HEK293 (cell line): ENCODE results near the gene OR6N2.

ENCODE experiments used
- CTCF ChIA-PET: fragments of 350-600 bp; formaldehyde crosslinking; extraction: SDS; loops from one replicate; lab custom pipeline; 2021; ENCODE audit warnings: antibody characterized with exemption; lab: Yijun Ruan, JAX
- POLR2A ChIA-PET: fragments of 300-600 bp; formaldehyde crosslinking; extraction: SDS; loops from one replicate; lab custom pipeline; 2020; ENCODE audit warnings: antibody characterized with exemption, inconsistent platforms; lab: Yijun Ruan, JAX
- H3K27ac ChIP-seq: fragments of 200-500 bp; sonication (Bioruptor generic); 2 replicates; pipeline ENCODE4 v1.5.1; 2014; ENCODE audit warnings: low read depth, low read length, control low read depth, inconsistent platforms; ENCODE audit errors: extremely low read depth
- H3K36me3 ChIP-seq, 2 experiments: fragments of 200-500 bp in 1 of 2; sonication (Bioruptor generic) in 1 of 2; 1 replicate in 1 of 2; 2 replicates in 1 of 2; pipeline ENCODE4 v1.5.1; 2014 to 2017; ENCODE audit warnings: inconsistent platforms in 2 of 2, low read length in 2 of 2; ENCODE audit not compliant: control insufficient read depth in 2 of 2, insufficient read depth in 1 of 2
- H3K4me1 ChIP-seq: fragments of 200-500 bp; sonication (Bioruptor generic); 2 replicates; pipeline ENCODE4 v1.5.1; 2014; ENCODE audit warnings: mild to moderate bottlenecking, low read length, inconsistent platforms; ENCODE audit not compliant: control insufficient read depth, insufficient read depth
- H3K4me3 ChIP-seq: 2 replicates; pipeline ENCODE4 v1.5.1; 2011; ENCODE audit warnings: low read depth, mild to moderate bottlenecking, control low read depth, low read length, moderate library complexity
- H3K9me3 ChIP-seq: fragments of 200-500 bp; sonication (Bioruptor generic); 2 replicates; pipeline ENCODE4 v1.5.1; 2014; ENCODE audit warnings: low read depth, low read length, inconsistent platforms; ENCODE audit not compliant: control insufficient read depth, insufficient read depth
- BCL11A ChIP-seq: fragments of 450-650 bp; formaldehyde crosslinking; IDR thresholded peaks from 2 replicates; pipeline ENCODE4 v1.5.1; 2016; ENCODE audit warnings: low read depth, missing biosample characterization, missing genetic modification characterization
- FEZF1 ChIP-seq: fragments of 450-650 bp; formaldehyde crosslinking; IDR thresholded peaks from 2 replicates; pipeline ENCODE4 v1.5.1; 2016; ENCODE audit warnings: missing biosample characterization, missing genetic modification characterization
- HOXC10 ChIP-seq: sonication (generic); formaldehyde crosslinking; IDR thresholded peaks from 2 replicates; pipeline ENCODE4 v1.8.1; 2023; ENCODE audit warnings: mild to moderate bottlenecking, missing genetic modification reagents
- HOXD13 ChIP-seq: sonication (generic); formaldehyde crosslinking; IDR thresholded peaks from 2 replicates; pipeline ENCODE4 v1.8.0; 2022; ENCODE audit warnings: missing genetic modification reagents, borderline replicate concordance
- MEIS1 ChIP-seq: sonication (generic); formaldehyde crosslinking; IDR thresholded peaks from 2 replicates; pipeline ENCODE4 v1.8.1; 2022; ENCODE audit warnings: missing genetic modification reagents, mild to moderate bottlenecking, borderline replicate concordance
- MZF1 ChIP-seq: fragments of 450-650 bp; formaldehyde crosslinking; IDR thresholded peaks from 2 replicates; pipeline ENCODE4 v1.5.1; 2017; ENCODE audit warnings: missing biosample characterization, missing genetic modification characterization, borderline replicate concordance
- REPIN1 ChIP-seq: fragments of 450-650 bp; formaldehyde crosslinking; IDR thresholded peaks from 2 replicates; pipeline ENCODE4 v1.5.1; 2017; ENCODE audit warnings: missing biosample characterization, missing genetic modification characterization, low read depth
- SALL2 ChIP-seq: fragments of 450-650 bp; formaldehyde crosslinking; IDR thresholded peaks from 2 replicates; pipeline ENCODE4 v1.5.0; 2017; ENCODE audit warnings: missing biosample characterization, mild to moderate bottlenecking, missing genetic modification characterization, borderline replicate concordance
- ZBTB44 ChIP-seq: fragments of 450-650 bp; IDR thresholded peaks from 2 replicates; pipeline ENCODE4 v1.5.1; 2018; ENCODE audit warnings: missing biosample characterization, mild to moderate bottlenecking, missing genetic modification characterization
- ZNF112 ChIP-seq: fragments of 450-650 bp; formaldehyde crosslinking; IDR thresholded peaks from 2 replicates; pipeline ENCODE4 v1.5.0; 2017; ENCODE audit warnings: missing biosample characterization, missing genetic modification characterization
- ZNF211 ChIP-seq: fragments of 450-650 bp; formaldehyde crosslinking; IDR thresholded peaks from 2 replicates; pipeline ENCODE4 v1.5.1; 2016; ENCODE audit warnings: low read depth, missing biosample characterization, missing genetic modification characterization
- ZNF248 ChIP-seq: fragments of 450-650 bp; formaldehyde crosslinking; IDR thresholded peaks from 2 replicates; pipeline ENCODE4 v1.5.1; 2017; ENCODE audit warnings: missing biosample characterization, missing genetic modification characterization
- ZNF324 ChIP-seq: fragments of 450-650 bp; formaldehyde crosslinking; IDR thresholded peaks from 2 replicates; pipeline ENCODE4 v1.5.1; 2016; ENCODE audit warnings: missing biosample characterization, missing genetic modification characterization
- ZNF560 ChIP-seq: fragments of 450-650 bp; formaldehyde crosslinking; IDR thresholded peaks from 2 replicates; pipeline ENCODE4 v1.5.1; 2017; ENCODE audit warnings: missing biosample characterization, missing genetic modification characterization, borderline replicate concordance
- ZNF580 ChIP-seq: fragments of 450-650 bp; formaldehyde crosslinking; IDR thresholded peaks from 2 replicates; pipeline ENCODE4 v1.5.1; 2016; ENCODE audit warnings: missing biosample characterization, missing genetic modification characterization
- ZNF654 ChIP-seq: fragments of 450-650 bp; formaldehyde crosslinking; IDR thresholded peaks from 2 replicates; pipeline ENCODE4 v1.5.1; 2016; ENCODE audit warnings: low read depth, missing biosample characterization, missing genetic modification characterization
- ZNF670 ChIP-seq: fragments of 450-650 bp; formaldehyde crosslinking; IDR thresholded peaks from 2 replicates; pipeline ENCODE4 v1.5.1; 2016; ENCODE audit warnings: missing biosample characterization, missing genetic modification characterization, low read depth
- ZNF768 ChIP-seq: fragments of 450-650 bp; formaldehyde crosslinking; IDR thresholded peaks from 2 replicates; pipeline ENCODE4 v1.5.1; 2018; ENCODE audit warnings: missing biosample characterization, mild to moderate bottlenecking, missing genetic modification characterization
- TF ChIP-seq, protein P1 (sequence below): fragments of 450-650 bp; formaldehyde crosslinking; IDR thresholded peaks from 2 replicates; pipeline ENCODE4; 2016; ENCODE audit warnings: missing biosample characterization, missing genetic modification characterization
- TF ChIP-seq, protein P2 (sequence below): fragments of 450-650 bp; formaldehyde crosslinking; IDR thresholded peaks from 2 replicates; pipeline ENCODE4 v1.5.1; 2017; ENCODE audit warnings: missing biosample characterization, missing genetic modification characterization

The OR6N2 gene

GRCh38 chr1:158812336-158812735 lies 31.3 kb upstream of the OR6N2 start:
- ChIA-PET POLR2A (no interaction called here), CTCF (no interaction called here)
- Histone ChIP-seq H3K4me1 (no peaks in the 10 kb centered on the region), H3K27ac (no peak overlapping the region), H3K9me3 (no peaks in the 10 kb centered on the region), H3K4me3 (no peak overlapping the region), H3K36me3 (no peaks in the 10 kb centered on the region)
- TF ChIP-seq ZNF560 (tag by site-specific recombination) (no peak), ZNF112 (no peak), ZNF654 (no peak), SALL2 (tag by site-specific recombination) (no peak), ZNF768 (tag by site-specific recombination) (no peak), FEZF1 (tag by site-specific recombination) (no peak), MZF1 (tag by site-specific recombination) (no peak), HOXD13 (CRISPR knock-in tag) (no peak), REPIN1 (tag by site-specific recombination) (no peak), ZNF211 (tag by site-specific recombination) (no peak), ZNF580 (tag by site-specific recombination) (no peak)

- Histone ChIP-seq H3K27ac (no peak overlapping the region), H3K36me3 (no peaks in the 10 kb centered on the region), H3K4me3 (no peak overlapping the region), H3K4me1 (no peaks in the 10 kb centered on the region), H3K9me3 (no peaks in the 10 kb centered on the region)
- ChIA-PET POLR2A (no interaction called here), CTCF (no interaction called here)
- TF ChIP-seq ZNF324: no peak
- TF ChIP-seq MEIS1 (CRISPR knock-in tag): no peak
- TF ChIP-seq, protein P1, sequence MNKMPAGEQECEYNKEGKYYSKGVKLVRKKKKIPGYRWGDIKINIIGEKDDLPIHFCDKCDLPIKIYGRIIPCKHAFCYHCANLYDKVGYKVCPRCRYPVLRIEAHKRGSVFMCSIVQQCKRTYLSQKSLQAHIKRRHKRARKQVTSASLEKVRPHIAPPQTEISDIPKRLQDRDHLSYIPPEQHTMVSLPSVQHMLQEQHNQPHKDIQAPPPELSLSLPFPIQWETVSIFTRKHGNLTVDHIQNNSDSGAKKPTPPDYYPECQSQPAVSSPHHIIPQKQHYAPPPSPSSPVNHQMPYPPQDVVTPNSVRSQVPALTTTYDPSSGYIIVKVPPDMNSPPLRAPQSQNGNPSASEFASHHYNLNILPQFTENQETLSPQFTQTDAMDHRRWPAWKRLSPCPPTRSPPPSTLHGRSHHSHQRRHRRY (tag by site-specific recombination): no peak
- TF ChIP-seq ZNF248: no peak
- no peak for TF ChIP-seq ZBTB44 (tag by site-specific recombination)
- no peak for TF ChIP-seq BCL11A (tag by site-specific recombination)
- TF ChIP-seq ZNF670 (tag by site-specific recombination): no peak
- TF ChIP-seq HOXC10 (CRISPR knock-in tag): no peak
- TF ChIP-seq, protein P2, sequence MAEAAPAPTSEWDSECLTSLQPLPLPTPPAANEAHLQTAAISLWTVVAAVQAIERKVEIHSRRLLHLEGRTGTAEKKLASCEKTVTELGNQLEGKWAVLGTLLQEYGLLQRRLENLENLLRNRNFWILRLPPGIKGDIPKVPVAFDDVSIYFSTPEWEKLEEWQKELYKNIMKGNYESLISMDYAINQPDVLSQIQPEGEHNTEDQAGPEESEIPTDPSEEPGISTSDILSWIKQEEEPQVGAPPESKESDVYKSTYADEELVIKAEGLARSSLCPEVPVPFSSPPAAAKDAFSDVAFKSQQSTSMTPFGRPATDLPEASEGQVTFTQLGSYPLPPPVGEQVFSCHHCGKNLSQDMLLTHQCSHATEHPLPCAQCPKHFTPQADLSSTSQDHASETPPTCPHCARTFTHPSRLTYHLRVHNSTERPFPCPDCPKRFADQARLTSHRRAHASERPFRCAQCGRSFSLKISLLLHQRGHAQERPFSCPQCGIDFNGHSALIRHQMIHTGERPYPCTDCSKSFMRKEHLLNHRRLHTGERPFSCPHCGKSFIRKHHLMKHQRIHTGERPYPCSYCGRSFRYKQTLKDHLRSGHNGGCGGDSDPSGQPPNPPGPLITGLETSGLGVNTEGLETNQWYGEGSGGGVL: no peak
Observed at GRCh38 chr1:158810311-158810710, 29.3 kb upstream of the OR6N2 start.
